Measurements from ENCODE around the gene IRAK2. TPM values are rescaled to one million over a fixed set of nuclear protein-coding genes. Genes with fewer than 3 reads are reported as not detected.

The IRAK2 gene
- total RNA-seq, 1 donor from 2014 or later: 22.0 TPM

- DNase-seq (ENCODE audit: low read depth): no peak
- TF ChIP-seq, protein P1, sequence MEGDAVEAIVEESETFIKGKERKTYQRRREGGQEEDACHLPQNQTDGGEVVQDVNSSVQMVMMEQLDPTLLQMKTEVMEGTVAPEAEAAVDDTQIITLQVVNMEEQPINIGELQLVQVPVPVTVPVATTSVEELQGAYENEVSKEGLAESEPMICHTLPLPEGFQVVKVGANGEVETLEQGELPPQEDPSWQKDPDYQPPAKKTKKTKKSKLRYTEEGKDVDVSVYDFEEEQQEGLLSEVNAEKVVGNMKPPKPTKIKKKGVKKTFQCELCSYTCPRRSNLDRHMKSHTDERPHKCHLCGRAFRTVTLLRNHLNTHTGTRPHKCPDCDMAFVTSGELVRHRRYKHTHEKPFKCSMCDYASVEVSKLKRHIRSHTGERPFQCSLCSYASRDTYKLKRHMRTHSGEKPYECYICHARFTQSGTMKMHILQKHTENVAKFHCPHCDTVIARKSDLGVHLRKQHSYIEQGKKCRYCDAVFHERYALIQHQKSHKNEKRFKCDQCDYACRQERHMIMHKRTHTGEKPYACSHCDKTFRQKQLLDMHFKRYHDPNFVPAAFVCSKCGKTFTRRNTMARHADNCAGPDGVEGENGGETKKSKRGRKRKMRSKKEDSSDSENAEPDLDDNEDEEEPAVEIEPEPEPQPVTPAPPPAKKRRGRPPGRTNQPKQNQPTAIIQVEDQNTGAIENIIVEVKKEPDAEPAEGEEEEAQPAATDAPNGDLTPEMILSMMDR (conservative IDR thresholded peaks at IDR 0.05; ENCODE audit: low read depth, low read length): no peak
- H3K4me3 ChIP-seq (ENCODE audit: low read depth, low read length): no peak overlapping the region
Observed at GRCh38 chr3:10255835-10256234, 91.1 kb downstream of the IRAK2 start.

DNA sequence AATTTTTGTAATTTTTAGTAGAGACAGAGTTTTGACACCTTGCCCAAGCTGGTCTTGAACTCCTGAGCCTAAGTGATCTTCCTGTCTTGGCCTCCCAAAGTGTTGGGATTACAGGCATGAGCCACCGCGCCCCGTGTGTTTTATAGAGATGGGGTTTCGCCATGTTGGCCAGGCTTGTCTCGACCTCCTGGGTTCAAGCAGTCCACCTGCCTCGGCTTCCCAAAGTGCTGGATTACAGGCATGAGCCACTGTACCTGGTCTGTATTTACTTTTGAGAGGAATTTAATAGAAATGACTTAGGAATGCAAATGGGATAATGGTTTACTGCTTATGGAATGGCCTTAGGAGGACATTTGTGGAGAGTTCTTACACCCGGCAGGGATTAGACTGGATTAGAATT is 94.3 kb downstream of the IRAK2 start:
- no peak overlapping the region for H3K4me3 ChIP-seq (ENCODE audit: low read depth, low read length)
- no peak for DNase-seq (ENCODE audit: low read depth)
- TF ChIP-seq, protein P1 (conservative IDR thresholded peaks at IDR 0.05; ENCODE audit: low read depth, low read length): no peak

DNA sequence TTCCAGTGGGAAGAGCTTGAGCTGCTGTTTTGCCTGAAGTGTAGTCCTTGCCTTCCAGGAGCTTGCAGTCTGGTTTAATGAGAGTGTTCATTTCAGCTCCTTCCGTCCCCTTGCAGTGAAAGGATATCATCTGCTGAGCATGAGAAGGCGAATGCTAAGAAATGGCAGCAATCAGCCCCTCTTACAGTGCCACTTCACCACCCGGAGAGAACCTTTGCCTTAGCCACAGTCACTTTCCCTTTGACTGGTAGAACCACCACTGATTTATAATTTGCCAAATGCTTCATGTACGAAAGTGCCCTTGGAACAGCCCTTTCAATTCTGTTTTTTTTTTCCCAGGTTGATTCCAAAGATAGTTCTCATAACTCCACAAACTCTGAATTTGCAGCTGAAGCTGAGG is 95.1 kb downstream of the IRAK2 start:
- DNase-seq (ENCODE audit: low read depth): no peak
- TF ChIP-seq, protein P1 (conservative IDR thresholded peaks at IDR 0.05; ENCODE audit: low read depth, low read length): no peak
- no peak overlapping the region for H3K4me3 ChIP-seq (ENCODE audit: low read depth, low read length)

DNA sequence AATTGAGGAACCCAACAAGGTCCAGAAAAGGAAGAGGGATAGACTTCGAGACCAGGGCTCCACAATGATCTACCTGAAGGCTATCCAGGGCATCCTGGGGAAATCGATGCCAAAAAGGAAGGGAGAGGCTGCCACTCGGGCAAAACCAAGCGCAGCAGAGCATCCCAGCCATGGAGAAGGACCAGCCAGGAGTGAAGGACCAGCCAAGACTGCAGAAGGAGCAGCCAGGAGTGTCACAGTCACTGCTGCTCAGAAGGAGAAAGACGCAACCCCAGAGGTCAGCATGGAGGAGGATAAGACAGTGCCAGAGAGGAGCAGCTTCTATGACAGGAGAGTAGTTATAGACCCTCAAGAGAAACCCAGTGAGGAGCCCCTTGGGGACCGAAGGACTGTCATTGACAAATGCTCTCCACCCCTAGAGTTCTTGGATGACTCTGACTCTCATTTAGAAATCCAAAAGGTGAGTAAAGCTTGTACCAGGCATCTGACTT is 95.5 kb downstream of the IRAK2 start:
- TF ChIP-seq, protein P1 (conservative IDR thresholded peaks at IDR 0.05; ENCODE audit: low read depth, low read length): no peak
- H3K4me3 ChIP-seq (ENCODE audit: low read depth, low read length): no peak overlapping the region
- DNase-seq (ENCODE audit: low read depth): no peak

DNA sequence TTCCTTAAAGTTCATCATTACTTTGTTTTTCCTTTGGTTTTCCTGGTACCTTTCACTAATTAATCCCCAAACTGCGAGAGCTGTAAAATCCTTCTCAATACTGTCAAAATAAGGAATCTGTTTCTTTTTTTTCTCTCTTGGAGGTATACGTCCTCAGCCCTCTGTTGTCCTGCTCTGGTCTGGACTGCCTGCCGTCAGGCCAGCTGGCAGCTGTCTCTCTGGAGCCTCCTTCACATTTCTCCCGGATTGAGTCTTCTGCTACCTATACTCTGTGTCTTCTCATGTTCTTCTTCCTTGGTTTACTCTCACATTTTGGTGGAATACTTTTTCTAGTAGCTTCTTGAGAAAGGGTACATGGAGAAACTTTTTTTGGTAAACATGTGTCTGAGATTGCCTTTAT is 97.3 kb downstream of the IRAK2 start:
- TF ChIP-seq, protein P1 (conservative IDR thresholded peaks at IDR 0.05; ENCODE audit: low read depth, low read length): no peak
- no peak for DNase-seq (ENCODE audit: low read depth)
- H3K4me3 ChIP-seq (ENCODE audit: low read depth, low read length): no peak overlapping the region

- no peak overlapping the region for H3K4me3 ChIP-seq (ENCODE audit: low read depth, low read length)
- no peak for DNase-seq (ENCODE audit: low read depth)
Observed at GRCh38 chr3:10263646-10264363, 99.1 kb downstream of the IRAK2 start.

More at GRCh38 chr3:10263646-10264363, 99.1 kb downstream of the IRAK2 start:
- TF ChIP-seq, protein P1 (conservative IDR thresholded peaks at IDR 0.05; ENCODE audit: low read depth, low read length): peak; percentile 47
